HCT116 (cell line): ENCODE measurements around the gene GPATCH2L.

ENCODE experiments used
- ATF3 ChIP-seq: IDR thresholded peaks from 2 replicates; pipeline ENCODE4 v1.6.1; 2012
- CTCF ChIP-seq, 3 experiments: fragments of 200-600 bp in 1 of 3; sonication (generic) in 1 of 3; IDR thresholded peaks in 2 of 3; conservative IDR thresholded peaks in 1 of 3; 2 replicates each; pipeline ENCODE4 v1.5.1; 2012 to 2017; ENCODE audit warnings: low read depth in 2 of 3, low read length in 2 of 3, antibody characterized with exemption in 1 of 3, borderline replicate concordance in 1 of 3, control low read depth in 1 of 3, mild to moderate bottlenecking in 1 of 3, mixed read lengths in 1 of 3, mixed run types in 1 of 3, moderate library complexity in 1 of 3; ENCODE audit not compliant: insufficient read depth in 1 of 3
- EZH2phosphoT487 ChIP-seq: fragments of 200-600 bp; IDR thresholded peaks from 2 replicates; pipeline ENCODE4 v1.6.1; 2018; ENCODE audit warnings: antibody characterized with exemption, borderline replicate concordance
- SRF ChIP-seq: IDR thresholded peaks from 2 replicates; pipeline ENCODE4 v1.6.1; 2012; ENCODE audit warnings: low read depth
- YY1 ChIP-seq: IDR thresholded peaks from 2 replicates; pipeline ENCODE4 v1.6.1; 2011; ENCODE audit warnings: low read length, low read depth, moderate library complexity, mild to moderate bottlenecking; ENCODE audit not compliant: insufficient replicate concordance; ENCODE audit errors: extremely low read depth

GRCh38 chr14:76257111-76257803, 105.5 kb downstream of the GPATCH2L start:
- TF ChIP-seq YY1 (no peak), SRF (no peak), EZH2phosphoT487 (no peak), CTCF (IDR thresholded peaks at IDR 0.05 in 2 of 3, conservative IDR thresholded peaks at IDR 0.05 in 1 of 3; ENCODE audit: borderline replicate concordance in 1 of 3, insufficient read depth in 1 of 3, low read depth in 2 of 3, low read length in 2 of 3) (no peak), ATF3 (no peak)
